HG03571 (cell line): ENCODE results near the gene HAUS3.
"Not testable (repeated sequence)": the region's sequence is repeated elsewhere in the genome, so short reads cannot be mapped to it uniquely, and the experiment has no call there.

Experiments used
- ATAC-seq: cut with Tn5 transposase; IDR thresholded peaks from one replicate; pipeline ENCODE4 v1.9.1; 2021; ENCODE audit not compliant: unreplicated experiment

HAUS3 gene

GRCh38 chr4:2275546-2276251 is 33.8 kb upstream of the HAUS3 start:
- ATAC-seq: no peak

- ATAC-seq: not testable (repeated sequence)
Observed at GRCh38 chr4:2275044-2275397, 33.1 kb upstream of the HAUS3 start.

DNA sequence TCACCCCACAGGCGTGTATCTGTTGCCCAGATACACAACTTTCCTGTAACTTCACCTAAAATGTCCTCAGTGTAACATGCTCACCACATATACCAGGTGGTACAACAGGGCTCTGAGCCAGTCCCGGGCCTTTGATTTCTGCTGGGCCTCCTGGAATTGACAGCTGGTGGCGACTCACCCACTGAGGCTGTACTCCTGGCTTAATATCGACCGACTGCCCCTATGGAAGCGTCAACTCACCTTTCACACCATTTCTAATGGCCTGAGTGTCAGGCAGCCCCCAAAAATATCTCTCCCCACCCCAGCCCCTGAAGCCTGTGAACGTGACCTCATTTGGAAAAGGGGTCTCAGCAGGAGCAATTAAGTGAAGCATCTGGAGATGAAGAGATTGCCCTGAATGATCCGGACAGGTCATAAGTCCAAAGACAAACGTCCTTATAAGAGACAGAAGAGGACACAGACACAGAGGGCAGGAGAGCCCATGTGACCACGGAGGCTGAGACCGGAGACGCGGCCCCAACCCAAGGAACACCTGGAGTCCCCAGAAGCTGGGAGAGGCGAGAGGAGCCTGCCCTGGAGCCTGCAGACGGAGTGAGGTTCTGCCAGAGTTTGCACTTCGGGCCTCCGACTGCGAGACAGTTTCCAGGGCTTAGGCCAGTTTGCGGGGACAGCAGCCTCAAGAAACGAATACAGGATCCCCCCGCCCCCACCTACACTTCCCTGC is 32.6 kb upstream of the HAUS3 start:
- no peak for ATAC-seq

DNA sequence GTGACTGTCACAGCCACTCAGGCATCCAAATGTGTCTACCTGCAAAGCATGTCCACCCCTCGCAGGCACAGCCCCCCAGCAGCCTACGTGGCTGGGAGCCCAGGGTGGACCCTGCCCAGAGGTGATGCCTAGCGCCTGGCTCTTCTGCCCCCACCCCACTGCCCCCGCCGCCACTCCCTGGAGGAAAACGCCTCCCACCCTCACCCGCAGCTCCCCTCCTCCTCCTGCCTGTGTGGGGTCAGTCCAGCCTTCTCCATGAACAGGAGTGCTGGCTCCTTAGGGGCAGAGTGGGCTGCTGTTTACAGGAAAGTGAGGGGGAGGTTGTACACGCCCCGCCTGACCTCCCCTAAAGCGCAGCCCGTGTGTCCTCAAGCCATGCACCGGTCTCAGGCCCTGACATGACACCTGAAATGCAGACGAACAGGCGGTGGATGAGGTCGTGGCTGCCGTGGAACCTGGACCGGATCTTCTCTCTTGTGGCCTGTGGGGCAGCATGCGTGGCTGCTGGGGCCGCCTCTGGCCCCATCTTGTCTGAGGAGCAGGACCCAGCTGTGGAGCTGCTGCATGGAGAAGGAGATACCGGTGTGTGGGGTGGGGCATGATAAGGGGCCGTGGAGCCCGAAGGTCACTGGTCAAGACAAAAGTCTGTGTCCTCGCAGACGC is 31.9 kb upstream of the HAUS3 start:
- ATAC-seq: no peak

DNA sequence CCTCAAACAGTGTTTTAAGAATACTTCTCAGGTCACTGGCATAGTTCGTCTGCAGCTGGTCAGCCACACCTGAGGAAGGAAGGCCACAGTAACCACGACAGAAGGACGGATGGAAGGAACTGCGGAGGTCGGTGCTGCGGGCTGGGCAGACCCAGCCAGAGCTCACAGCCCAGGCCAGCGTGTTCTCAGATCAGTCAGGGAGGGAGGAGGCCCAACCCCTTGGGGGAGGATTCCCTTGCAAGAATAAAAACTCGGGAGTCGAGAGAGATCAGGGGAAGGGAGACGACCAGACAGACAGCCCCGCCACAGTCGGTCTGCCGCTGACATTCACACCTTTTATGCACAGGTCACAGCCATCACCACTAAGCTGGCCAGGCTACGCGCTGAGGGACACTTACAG is 31.3 kb upstream of the HAUS3 start:
- ATAC-seq: no peak

GRCh38 chr4:2272828-2273120 is 30.9 kb upstream of the HAUS3 start:
- no peak for ATAC-seq

DNA sequence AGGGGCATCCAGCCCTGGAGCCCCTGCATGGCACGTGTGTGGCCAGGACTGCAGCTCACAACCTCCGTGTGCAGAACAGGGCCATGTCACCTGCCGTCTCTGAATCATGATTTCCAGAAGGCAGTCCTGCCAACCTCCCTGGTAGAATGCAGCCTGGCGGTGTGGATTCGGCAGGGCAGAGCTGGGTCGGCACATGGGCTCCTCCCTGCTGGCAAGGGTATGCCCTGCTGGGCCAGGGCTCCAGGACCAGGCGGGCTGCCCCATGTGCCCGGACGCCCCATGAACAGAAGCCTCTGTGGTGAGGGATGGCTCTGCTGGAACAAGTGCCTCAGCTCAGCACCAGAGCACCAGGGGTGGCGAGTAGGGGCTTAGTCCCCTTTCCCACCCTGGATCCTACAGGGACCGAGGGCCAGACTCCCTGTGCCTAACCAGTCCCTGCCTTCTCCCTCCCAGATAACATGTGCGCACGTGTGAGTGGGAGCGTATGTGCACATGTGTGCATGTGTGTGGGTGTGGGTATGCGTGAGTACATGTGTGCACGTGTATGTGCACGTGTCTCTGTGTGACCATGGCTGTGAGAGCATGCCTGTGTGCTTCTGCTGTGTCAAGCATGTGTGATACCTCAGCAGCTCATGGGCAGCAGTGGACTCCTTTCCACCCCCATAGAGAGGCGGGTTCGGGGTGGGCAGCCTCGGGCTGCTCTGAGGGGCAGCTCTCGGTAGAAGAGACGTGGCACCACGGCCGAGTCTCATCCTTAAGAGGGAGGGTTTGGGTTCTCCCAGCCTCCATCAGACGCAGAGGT is 30.3 kb upstream of the HAUS3 start:
- ATAC-seq: no peak

DNA sequence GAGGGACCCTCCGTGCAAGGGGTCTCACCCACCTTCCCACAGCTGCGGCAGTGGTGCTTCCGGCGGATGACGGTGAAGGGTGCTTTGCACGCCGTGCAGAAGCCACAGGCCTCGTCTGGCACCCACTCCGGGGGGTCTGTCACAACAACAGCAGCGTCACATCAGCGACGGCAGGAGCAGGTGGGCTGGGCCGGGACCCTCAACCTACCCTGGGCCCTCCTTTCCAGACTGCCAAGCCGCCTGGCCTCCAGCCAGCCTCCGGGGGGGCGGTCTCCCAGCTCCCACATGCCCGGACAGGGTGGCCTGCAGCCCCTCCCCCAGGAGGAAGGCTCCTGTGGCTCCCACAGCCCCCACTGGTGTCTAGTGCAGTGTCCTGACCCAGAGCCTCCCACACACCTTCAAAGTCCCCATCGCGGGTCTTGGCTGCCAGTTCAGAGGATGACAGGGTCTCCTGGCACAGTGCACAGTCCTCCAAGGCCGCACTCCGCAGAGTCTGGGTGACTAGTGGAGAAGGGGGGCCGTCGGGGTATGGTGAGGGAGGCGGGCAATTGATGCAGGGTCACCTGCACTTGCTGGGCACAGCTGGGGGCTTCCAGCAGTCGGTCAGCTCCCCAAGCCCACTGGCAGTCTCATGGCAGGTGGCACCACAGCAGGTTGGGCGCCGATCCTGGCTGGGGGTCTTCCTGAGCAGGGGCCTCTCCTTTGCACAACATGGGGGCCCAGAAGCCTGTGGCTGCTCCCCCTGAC is 29.5 kb upstream of the HAUS3 start:
- ATAC-seq: no peak

DNA sequence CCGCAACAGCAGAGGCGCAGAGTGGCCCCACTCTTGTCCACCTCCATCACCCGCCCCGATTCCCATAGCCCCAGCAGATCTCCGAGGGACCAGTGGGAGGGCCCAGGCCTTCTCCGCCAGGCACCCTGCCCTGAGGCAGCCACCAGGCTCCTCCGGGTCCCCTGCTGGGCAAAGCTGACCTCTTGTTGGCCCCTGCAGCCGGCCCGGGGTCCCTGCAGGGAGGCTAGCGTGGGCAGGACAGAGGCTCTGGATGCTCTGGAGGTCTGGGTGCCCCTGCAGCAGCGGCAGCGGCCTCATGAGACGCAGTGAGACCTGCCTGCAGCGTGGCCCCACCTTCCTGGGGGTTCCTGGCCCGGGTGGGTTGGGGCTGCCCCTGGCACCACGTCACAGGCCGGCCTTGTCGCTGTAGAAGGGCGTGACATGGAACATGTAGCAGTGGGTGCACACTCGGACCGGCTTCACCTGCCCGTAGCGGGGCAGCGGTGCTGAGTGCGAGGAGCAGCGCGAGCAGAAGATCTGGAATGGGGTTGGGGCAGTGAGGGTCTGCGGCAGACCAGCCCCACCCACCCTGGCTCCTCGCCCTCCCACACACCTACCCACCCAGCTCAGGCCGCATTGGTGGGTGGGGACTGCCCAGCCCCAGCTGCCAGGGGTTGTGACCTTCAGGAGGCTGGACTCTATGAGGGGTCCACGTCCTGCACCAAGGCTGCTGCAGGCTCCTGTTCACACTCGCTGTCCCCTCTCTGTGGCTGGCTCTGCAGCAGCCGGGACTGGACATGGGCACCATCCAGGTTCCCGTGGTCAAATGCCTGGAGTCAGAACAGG is 28.6 kb upstream of the HAUS3 start:
- ATAC-seq: no peak

DNA sequence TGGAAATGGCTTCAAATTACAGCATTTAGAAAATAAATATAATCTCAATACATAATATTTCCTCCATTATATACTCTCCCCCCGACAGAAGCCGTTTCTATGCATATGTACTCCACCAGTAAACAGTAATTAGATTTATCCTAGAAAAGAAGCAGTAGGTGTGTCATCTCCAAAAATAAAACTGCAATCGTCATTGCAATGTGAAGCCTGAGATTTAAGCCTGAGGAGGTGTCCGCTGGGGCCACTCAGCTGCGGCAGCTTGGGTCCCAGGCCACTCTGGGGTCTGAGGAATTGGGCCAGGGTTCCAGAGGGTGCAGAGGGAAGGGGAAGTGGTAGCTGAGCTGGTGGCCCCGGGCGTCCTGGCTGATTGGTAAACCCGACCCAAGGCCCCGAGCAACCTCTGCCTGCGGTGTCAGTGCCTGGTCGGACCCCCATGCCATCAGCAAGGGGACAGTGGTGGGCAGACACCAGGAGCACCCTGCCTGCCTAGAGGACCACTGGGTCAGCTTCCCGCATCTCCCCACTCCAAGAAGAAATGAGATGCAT is 27.8 kb upstream of the HAUS3 start:
- ATAC-seq: no peak

- ATAC-seq: no peak
Observed at GRCh38 chr4:2269206-2269531, 27.2 kb upstream of the HAUS3 start.

- no peak for ATAC-seq
Observed at GRCh38 chr4:2268357-2269205, 26.7 kb upstream of the HAUS3 start.

- no peak for ATAC-seq
Observed at GRCh38 chr4:2267841-2268240, 25.9 kb upstream of the HAUS3 start.

GRCh38 chr4:2267320-2267811 is 25.4 kb upstream of the HAUS3 start:
- ATAC-seq: no peak

GRCh38 chr4:2266821-2267220 is 24.9 kb upstream of the HAUS3 start:
- ATAC-seq: no peak

DNA sequence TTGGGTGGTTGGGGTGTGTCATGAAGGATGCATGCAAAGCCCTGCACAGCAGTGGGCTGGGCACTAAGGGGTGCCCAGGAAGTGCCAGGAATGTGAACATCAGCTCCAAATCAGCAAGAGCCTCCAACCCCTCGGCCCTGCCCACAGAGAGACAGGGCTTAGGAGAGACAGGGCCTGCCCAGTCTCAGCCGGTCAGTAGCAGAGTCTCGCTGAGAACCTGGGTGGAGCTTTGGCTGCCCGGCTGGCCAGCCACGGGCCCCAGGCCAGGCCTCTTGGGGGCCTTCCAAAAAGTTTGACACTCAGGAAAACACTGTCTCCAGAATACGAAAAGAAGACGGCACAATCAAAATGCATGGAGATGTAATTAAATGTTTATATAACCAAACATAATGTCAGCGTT is 24.3 kb upstream of the HAUS3 start:
- ATAC-seq: no peak

DNA sequence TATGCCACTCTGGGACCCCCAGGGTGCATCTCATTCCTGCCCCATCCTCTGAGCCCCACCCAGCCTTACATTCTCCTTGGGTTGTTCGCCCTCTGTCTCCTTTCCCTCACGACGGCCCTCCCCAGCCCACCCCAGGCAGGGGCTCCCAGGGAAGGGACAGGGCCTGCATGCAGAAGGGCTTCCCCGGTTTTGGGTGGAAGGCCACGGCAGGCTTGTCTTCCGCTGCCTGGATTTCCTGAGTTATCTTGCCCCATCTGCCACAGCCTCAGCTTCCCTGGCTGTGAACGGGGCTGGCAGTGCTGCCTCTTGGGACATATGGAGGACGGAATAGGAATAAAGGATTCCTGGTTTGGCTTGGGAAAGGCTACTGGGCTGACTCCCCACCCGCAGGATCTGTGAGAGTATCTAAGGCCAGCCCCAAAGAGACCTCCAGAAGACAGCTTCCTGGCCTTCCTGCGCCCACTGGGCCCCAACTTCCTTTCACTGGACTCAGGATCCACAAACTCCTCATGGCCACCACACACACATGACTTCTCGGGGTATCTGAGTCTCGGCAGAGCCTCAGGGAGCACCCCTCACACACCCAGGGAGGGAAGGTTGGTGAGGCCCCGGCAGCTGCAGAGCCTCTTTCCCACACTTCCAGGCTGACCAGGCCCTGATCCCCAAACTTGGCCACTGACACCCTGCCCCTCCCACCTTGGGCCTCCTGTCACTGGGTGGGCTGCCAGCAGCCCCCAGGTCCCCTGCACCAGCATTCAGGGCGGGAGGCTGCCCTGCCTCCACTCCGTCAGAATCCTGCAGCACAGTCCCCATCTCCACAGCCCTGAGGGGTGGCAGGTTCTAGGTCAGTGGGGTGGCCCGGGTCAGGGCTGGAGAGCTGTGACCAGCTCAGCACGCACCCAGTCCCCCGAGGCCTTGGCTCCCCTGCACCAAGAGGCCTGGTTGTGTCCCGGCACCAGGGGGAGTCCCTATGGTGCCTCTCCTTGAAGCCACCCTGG is 23.5 kb upstream of the HAUS3 start:
- no peak for ATAC-seq
